GM12891 (cell line): ENCODE measurements around the gene PDP2.

Source experiments
- DNase-seq: peaks from one replicate; pipeline ENCODE4 v3.0.0; 2011; ENCODE audit warnings: low spot score; ENCODE audit not compliant: insufficient read length
- FAIRE-seq: peaks from 2 replicates; lab custom pipeline; 2011; peaks lifted over from hg19 to GRCh38; lab: Jason Lieb, UNC
- PAX5 ChIP-seq: IDR thresholded peaks from 2 replicates; pipeline ENCODE4 v1.6.1; 2011; ENCODE audit warnings: low read length, moderate library complexity, mild to moderate bottlenecking; ENCODE audit not compliant: insufficient read depth, severe bottlenecking
- POLR2A ChIP-seq: IDR thresholded peaks from 2 replicates; pipeline ENCODE4 v1.6.1; 2011; ENCODE audit warnings: low read depth, low read length, control low read depth
- POLR2AphosphoS5 ChIP-seq: IDR thresholded peaks from 2 replicates; pipeline ENCODE4 v1.6.1; 2011; ENCODE audit warnings: low read depth, low read length, control low read depth
- POU2F2 ChIP-seq: IDR thresholded peaks from 2 replicates; pipeline ENCODE4 v1.6.1; 2011; ENCODE audit warnings: low read depth, mild to moderate bottlenecking, control low read depth, low read length, moderate library complexity
- SPI1 ChIP-seq: IDR thresholded peaks from 2 replicates; pipeline ENCODE4 v1.6.1; 2011; ENCODE audit warnings: low read depth, low read length, control low read depth
- TAF1 ChIP-seq: IDR thresholded peaks from 2 replicates; pipeline ENCODE4 v1.6.1; 2011; ENCODE audit warnings: low read depth, low read length, control low read depth

The PDP2 gene

GRCh38 chr16:66924527-66925321 is 44.4 kb downstream of the PDP2 start:
- peak; percentile 70 for DNase-seq
- peak; percentile 5 for FAIRE-seq
- no peak for TF ChIP-seq POLR2AphosphoS5
- TF ChIP-seq SPI1: no peak
- no peak for TF ChIP-seq POU2F2
- TF ChIP-seq POLR2A: no peak
- no peak for TF ChIP-seq PAX5
- TF ChIP-seq TAF1: no peak

GRCh38 chr16:66925322-66925840 is 45.1 kb downstream of the PDP2 start, which contains the start of gene RRAD:
RRAD (minus strand) TSS chr16:66925535; CDS start chr16:66925179, 356 bp downstream.
- TF ChIP-seq POLR2AphosphoS5: no peak
- TF ChIP-seq POLR2A: no peak
- FAIRE-seq: no peak
- no peak for DNase-seq

GRCh38 chr16:66926171-66926947 is 46.0 kb downstream of the PDP2 start:
- TF ChIP-seq SPI1 (no peak), POLR2A (no peak), POLR2AphosphoS5 (no peak), TAF1 (no peak), PAX5 (no peak), POU2F2 (no peak)
- FAIRE-seq (no peak), DNase-seq (no peak)

- peak; percentile 51 for FAIRE-seq
- TF ChIP-seq TAF1 (no peak), PAX5 (no peak), POU2F2 (no peak), POLR2AphosphoS5 (no peak)
- DNase-seq: no peak
Observed at GRCh38 chr16:66926961-66927436, 46.7 kb downstream of the PDP2 start.

- peak; percentile 16 for FAIRE-seq
- DNase-seq: no peak
- TF ChIP-seq POU2F2 (no peak), SPI1 (no peak)
Observed at GRCh38 chr16:66927918-66928649, 47.8 kb downstream of the PDP2 start.

- FAIRE-seq (peak; percentile 26), DNase-seq (no peak)
- TF ChIP-seq POU2F2 (no peak), POLR2A (no peak), POLR2AphosphoS5 (no peak), PAX5 (no peak), SPI1 (no peak), TAF1 (no peak)
Observed at GRCh38 chr16:66928702-66929388, 48.5 kb downstream of the PDP2 start.

- FAIRE-seq (no peak), DNase-seq (no peak)
- TF ChIP-seq POLR2AphosphoS5 (no peak), POU2F2 (no peak), SPI1 (no peak)
Observed at GRCh38 chr16:66930189-66930588, 49.9 kb downstream of the PDP2 start.

GRCh38 chr16:66931665-66932064 is 51.4 kb downstream of the PDP2 start:
- no peak for FAIRE-seq
- no peak for DNase-seq
- TF ChIP-seq POU2F2: no peak
- TF ChIP-seq POLR2AphosphoS5: no peak
- TF ChIP-seq POLR2A: no peak
- TF ChIP-seq TAF1: no peak
- TF ChIP-seq SPI1: no peak
- no peak for TF ChIP-seq PAX5

- TF ChIP-seq POLR2A: no peak
- TF ChIP-seq PAX5: no peak
- no peak for TF ChIP-seq POLR2AphosphoS5
- no peak for TF ChIP-seq TAF1
- TF ChIP-seq SPI1: no peak
- no peak for TF ChIP-seq POU2F2
- DNase-seq (no peak), FAIRE-seq (no peak)
Observed at GRCh38 chr16:66932076-66932475, 51.8 kb downstream of the PDP2 start.
